A673 (cell line): ENCODE measurements around the gene RALGPS1.

Experiments used
- EZH2 ChIP-seq: fragments of 200-600 bp; sonication (generic); IDR thresholded peaks from 2 replicates; pipeline ENCODE4 v1.6.1; 2017; ENCODE audit warnings: borderline replicate concordance, low read depth, mild to moderate bottlenecking, mixed read lengths, antibody characterized with exemption, low read length; ENCODE audit not compliant: poor library complexity, severe bottlenecking
- TF ChIP-seq, protein P1 (sequence below): fragments of 300-800, 200-600 bp; sonication (generic); conservative IDR thresholded peaks from 2 replicates; pipeline ENCODE4 v1.5.1; 2017; ENCODE audit warnings: low read depth, mild to moderate bottlenecking, antibody characterized with exemption, low read length, moderate library complexity, mixed read lengths

DNA sequence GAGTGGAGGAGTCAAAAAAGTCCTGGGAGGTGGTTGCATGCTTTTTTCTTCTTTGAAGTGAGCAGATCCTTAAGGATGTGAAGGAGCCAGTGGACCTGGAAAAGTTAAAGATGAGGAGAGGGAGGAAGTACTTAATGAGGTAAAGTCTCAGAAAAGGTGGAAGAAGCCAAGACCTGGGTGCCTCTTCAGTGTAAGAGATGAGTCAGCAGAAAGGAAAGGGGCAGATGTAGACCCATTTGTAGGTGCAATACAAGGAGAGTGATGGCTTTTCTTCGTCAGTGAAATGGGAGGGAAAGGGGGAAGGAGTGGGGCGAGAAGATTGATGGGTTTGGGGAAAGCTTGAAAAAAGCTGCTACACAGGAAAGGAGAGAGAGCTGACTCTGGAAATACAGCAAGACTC, 124.9 kb downstream of the RALGPS1 start:
- TF ChIP-seq, protein P1, sequence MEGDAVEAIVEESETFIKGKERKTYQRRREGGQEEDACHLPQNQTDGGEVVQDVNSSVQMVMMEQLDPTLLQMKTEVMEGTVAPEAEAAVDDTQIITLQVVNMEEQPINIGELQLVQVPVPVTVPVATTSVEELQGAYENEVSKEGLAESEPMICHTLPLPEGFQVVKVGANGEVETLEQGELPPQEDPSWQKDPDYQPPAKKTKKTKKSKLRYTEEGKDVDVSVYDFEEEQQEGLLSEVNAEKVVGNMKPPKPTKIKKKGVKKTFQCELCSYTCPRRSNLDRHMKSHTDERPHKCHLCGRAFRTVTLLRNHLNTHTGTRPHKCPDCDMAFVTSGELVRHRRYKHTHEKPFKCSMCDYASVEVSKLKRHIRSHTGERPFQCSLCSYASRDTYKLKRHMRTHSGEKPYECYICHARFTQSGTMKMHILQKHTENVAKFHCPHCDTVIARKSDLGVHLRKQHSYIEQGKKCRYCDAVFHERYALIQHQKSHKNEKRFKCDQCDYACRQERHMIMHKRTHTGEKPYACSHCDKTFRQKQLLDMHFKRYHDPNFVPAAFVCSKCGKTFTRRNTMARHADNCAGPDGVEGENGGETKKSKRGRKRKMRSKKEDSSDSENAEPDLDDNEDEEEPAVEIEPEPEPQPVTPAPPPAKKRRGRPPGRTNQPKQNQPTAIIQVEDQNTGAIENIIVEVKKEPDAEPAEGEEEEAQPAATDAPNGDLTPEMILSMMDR, result no peak
- TF ChIP-seq EZH2, result no peak
